Muscle of leg (tissue), 11 donors: ENCODE measurements around the gene SNX4. TPM values are rescaled to one million over a fixed set of nuclear protein-coding genes. Genes with fewer than 3 reads are reported as not detected.
"Not testable (repeated sequence)": the region's sequence is repeated elsewhere in the genome, so short reads cannot be mapped to it uniquely, and the experiment has no call there.

ENCODE experiments used
- DNase-seq: peaks from one replicate; pipeline ENCODE4 v3.0.0; 2013
- H3K27ac ChIP-seq: one replicate; pipeline ENCODE4 v1.5.1; 2013; ENCODE audit warnings: mild to moderate bottlenecking, low read length, control low read depth
- H3K27me3 ChIP-seq: one replicate; pipeline ENCODE4 v1.6.1; 2013; ENCODE audit warnings: low read length; ENCODE audit not compliant: control insufficient read depth, insufficient read depth
- H3K36me3 ChIP-seq: one replicate; pipeline ENCODE4 v1.6.1; 2013; ENCODE audit warnings: low read length; ENCODE audit not compliant: control insufficient read depth, insufficient read depth
- H3K4me1 ChIP-seq: one replicate; pipeline ENCODE4 v1.6.1; 2013; ENCODE audit warnings: low read length; ENCODE audit not compliant: control insufficient read depth, insufficient read depth
- H3K4me3 ChIP-seq: one replicate; pipeline ENCODE4 v1.5.1; 2013; ENCODE audit warnings: low read length, control low read depth
- H3K9me3 ChIP-seq: replicated peaks from 2 replicates; pipeline ENCODE4 v1.6.1; 2013; ENCODE audit warnings: low read depth, low read length; ENCODE audit not compliant: control insufficient read depth
- WGBS: methylation state at CpG from one replicate; pipeline ENCODE4 v1.1.5; 2013; ENCODE audit warnings: missing lambda C conversion rate; ENCODE audit not compliant: insufficient coverage; 5-methylcytosine and 5-hydroxymethylcytosine counted together
- polyA plus RNA-seq, 8 donors: library from polyadenylated mRNA; unstranded; fragments of 120-200 nt; gene quantifications; one replicate each; pipeline versions ENCODE4 v1.2.1 to v1.2.3, GENCODE V29; 2013; ENCODE audit warnings: inconsistent platforms in 1 of 8, low replicate concordance in 1 of 8; ENCODE audit not compliant: insufficient read length in 8 of 8, insufficient read depth in 1 of 8
- total RNA-seq: library from RNA; stranded (reverse); fragments of 120-200 nt; gene quantifications from one replicate; pipeline ENCODE4 v1.2.4, GENCODE V29; 2013

The SNX4 gene
- total and polyA plus RNA-seq, 9 donors: 32.6 to 46.2 (median 36.2) TPM

- H3K4me3 ChIP-seq: no peak overlapping the region
- WGBS: no CpG with 5 or more reads among the region's 3 CpGs
- H3K27me3 ChIP-seq: no peaks in the 10 kb centered on the region
- DNase-seq: no peak
- H3K36me3 ChIP-seq: no peaks in the 10 kb centered on the region
- H3K4me1 ChIP-seq: no peaks in the 10 kb centered on the region
- H3K9me3 ChIP-seq: no peaks in the 10 kb centered on the region
- H3K27ac ChIP-seq: no peak overlapping the region
These were observed 103.8 kb downstream of the SNX4 start for GRCh38 chr3:125416235-125416634.

GRCh38 chr3:125414669-125415068 lies 105.3 kb downstream of the SNX4 start:
- DNase-seq: no peak
- Histone ChIP-seq H3K27me3 (no peaks in the 10 kb centered on the region), H3K9me3 (no peaks in the 10 kb centered on the region), H3K4me3 (no peak overlapping the region), H3K4me1 (no peaks in the 10 kb centered on the region), H3K27ac (no peak overlapping the region), H3K36me3 (no peaks in the 10 kb centered on the region)
- 81% methylated on average over 6 of the region's 8 CpGs for WGBS

- Histone ChIP-seq H3K27ac (no peak overlapping the region), H3K4me3 (no peak overlapping the region), H3K9me3 (no peaks in the 10 kb centered on the region), H3K4me1 (no peaks in the 10 kb centered on the region), H3K36me3 (no peaks in the 10 kb centered on the region), H3K27me3 (peaks cover 2% of the 10 kb centered on the region)
- no peak for DNase-seq
- 80% methylated on average over 1 of the region's 6 CpGs for WGBS
These were observed 109.1 kb downstream of the SNX4 start for GRCh38 chr3:125410922-125411321.

GRCh38 chr3:125406070-125406469 lies 113.9 kb downstream of the SNX4 start:
- no peak overlapping the region for H3K4me3 ChIP-seq
- H3K27ac ChIP-seq: no peak overlapping the region
- no peaks in the 10 kb centered on the region for H3K9me3 ChIP-seq
- WGBS: 74% methylated on average over 2 of the region's 2 CpGs
- DNase-seq: no peak
- no peaks in the 10 kb centered on the region for H3K4me1 ChIP-seq
- H3K27me3 ChIP-seq: peaks cover 2% of the 10 kb centered on the region
- H3K36me3 ChIP-seq: no peaks in the 10 kb centered on the region

- H3K36me3 ChIP-seq, DNase-seq, H3K9me3 ChIP-seq, H3K4me3 ChIP-seq, H3K4me1 ChIP-seq, H3K27ac ChIP-seq, H3K27me3 ChIP-seq: not testable (repeated sequence)
- WGBS: no CpG with 5 or more reads among the region's 4 CpGs
These were observed 114.5 kb downstream of the SNX4 start for GRCh38 chr3:125405515-125405914.

- Histone ChIP-seq H3K4me3 (no peak overlapping the region), H3K27ac (no peak overlapping the region), H3K36me3 (no peaks in the 10 kb centered on the region), H3K4me1 (no peaks in the 10 kb centered on the region), H3K9me3 (no peaks in the 10 kb centered on the region), H3K27me3 (peaks cover 2% of the 10 kb centered on the region)
- peak; percentile 10 for DNase-seq
- WGBS: 60% methylated on average over 1 of the region's 2 CpGs
These were observed 116.2 kb downstream of the SNX4 start for GRCh38 chr3:125403789-125404188.

- Histone ChIP-seq H3K27me3 (peaks cover 2% of the 10 kb centered on the region), H3K9me3 (peaks cover 1% of the 10 kb centered on the region), H3K4me1 (no peaks in the 10 kb centered on the region), H3K4me3 (no peak overlapping the region), H3K27ac (no peak overlapping the region), H3K36me3 (no peaks in the 10 kb centered on the region)
- WGBS: no CpG with 5 or more reads among the region's 2 CpGs
- peak; percentile 6 for DNase-seq
These were observed 117.4 kb downstream of the SNX4 start for GRCh38 chr3:125402639-125403038.

GRCh38 chr3:125401402-125401801 lies 118.6 kb downstream of the SNX4 start:
- Histone ChIP-seq H3K27me3 (no peaks in the 10 kb centered on the region), H3K4me1 (no peaks in the 10 kb centered on the region), H3K36me3 (no peaks in the 10 kb centered on the region), H3K4me3 (no peak overlapping the region), H3K27ac (no peak overlapping the region), H3K9me3 (peaks cover 4% of the 10 kb centered on the region)
- DNase-seq: peak; percentile 12
- WGBS: no CpG with 5 or more reads among the region's 1 CpG

GRCh38 chr3:125398952-125399351 lies 121.0 kb downstream of the SNX4 start:
- H3K27ac ChIP-seq: no peak overlapping the region
- H3K36me3 ChIP-seq: no peaks in the 10 kb centered on the region
- H3K9me3 ChIP-seq: peaks cover 4% of the 10 kb centered on the region
- no peak for DNase-seq
- H3K4me1 ChIP-seq: no peaks in the 10 kb centered on the region
- no CpG with 5 or more reads among the region's 1 CpG for WGBS
- no peak overlapping the region for H3K4me3 ChIP-seq
- no peaks in the 10 kb centered on the region for H3K27me3 ChIP-seq
